Suprapubic skin (tissue), 3 donors: ENCODE data around the gene DNM3.

Source experiments
- CTCF ChIP-seq, 2 donors: fragments of 200-600 bp in 1 of 2; fragments of 450-650 bp in 1 of 2; sonication (generic) in 1 of 2; IDR thresholded peaks; one replicate each; pipeline ENCODE4 v1.5.1; 2016 to 2019; ENCODE audit warnings: antibody characterized with exemption in 2 of 2, mild to moderate bottlenecking in 1 of 2, moderate library complexity in 1 of 2
- POLR2AphosphoS5 ChIP-seq, 3 donors: sonication (generic); formaldehyde crosslinking; IDR thresholded peaks; one replicate each; pipeline ENCODE4 v1.6.1; 2017; ENCODE audit warnings: antibody characterized with exemption in 3 of 3

- TF ChIP-seq CTCF (IDR thresholded peaks at IDR 0.05): no peak
- TF ChIP-seq POLR2AphosphoS5 (IDR thresholded peaks at IDR 0.05): no peak
Observed at GRCh38 chr1:171934664-171935063, 93.4 kb downstream of the DNM3 start.
